Vagina (tissue), 2 donors: ENCODE data around the gene GFI1. TPM values are rescaled to one million over a fixed set of nuclear protein-coding genes. Genes with fewer than 3 reads are reported as not detected.

Experiments used
- DNase-seq, 2 donors: peaks; one replicate each; pipeline ENCODE4 v3.0.0-alpha.2; 2017; ENCODE audit errors: extremely low spot score in 2 of 2
- H3K27ac ChIP-seq: fragments of 200-600 bp; sonication (generic); one replicate; pipeline ENCODE4 v1.5.1; 2019
- H3K27me3 ChIP-seq: fragments of 200-600 bp; sonication (generic); one replicate; pipeline ENCODE4 v1.5.1; 2019
- H3K36me3 ChIP-seq, 2 donors: fragments of 200-600 bp; sonication (generic); one replicate each; pipeline ENCODE4 v1.5.1; 2017 to 2019
- H3K4me1 ChIP-seq: fragments of 200-600 bp; sonication (generic); one replicate; pipeline ENCODE4 v1.5.1; 2019
- H3K4me3 ChIP-seq, 2 donors: fragments of 200-600 bp; sonication (generic); 1 replicate in 1 of 2; 2 replicates in 1 of 2; pipeline ENCODE4 v1.5.1; 2016 to 2019
- H3K9me3 ChIP-seq: fragments of 200-600 bp; sonication (generic); one replicate; pipeline ENCODE4 v1.5.1; 2019
- CTCF ChIP-seq, 3 experiments: fragments of 450-650 bp in 2 of 3; fragments of 200-600 bp in 1 of 3; sonication (generic) in 1 of 3; IDR thresholded peaks; one replicate each; pipeline ENCODE4 v1.5.1; 2017 to 2019; ENCODE audit warnings: antibody characterized with exemption in 3 of 3, mild to moderate bottlenecking in 2 of 3, moderate library complexity in 2 of 3
- POLR2A ChIP-seq, 2 donors: fragments of 450-650 bp; IDR thresholded peaks; one replicate each; pipeline ENCODE4 v1.6.1; 2017; ENCODE audit warnings: antibody characterized with exemption in 2 of 2, mild to moderate bottlenecking in 2 of 2, moderate library complexity in 2 of 2
- POLR2AphosphoS5 ChIP-seq, 2 donors: sonication (generic); formaldehyde crosslinking; IDR thresholded peaks; one replicate each; pipeline ENCODE4 v1.9.0; 2017; ENCODE audit warnings: antibody characterized with exemption in 2 of 2, mild to moderate bottlenecking in 2 of 2, low read depth in 1 of 2; ENCODE audit not compliant: insufficient read depth in 1 of 2
- intact Hi-C: fragments of 100-400 bp; cut with DNase I; formaldehyde crosslinking; loops from one replicate; pipeline ENCODE4 v1.15.1; 2023
- total RNA-seq: library from RNA; depleted of rRNA; stranded (reverse); fragments of >200 nt; gene quantifications from one replicate; pipeline ENCODE4 v1.2.3, GENCODE V29; 2016

Gene GFI1
- total RNA-seq, 1 donor from 2014 or later = 3.9 TPM

DNA sequence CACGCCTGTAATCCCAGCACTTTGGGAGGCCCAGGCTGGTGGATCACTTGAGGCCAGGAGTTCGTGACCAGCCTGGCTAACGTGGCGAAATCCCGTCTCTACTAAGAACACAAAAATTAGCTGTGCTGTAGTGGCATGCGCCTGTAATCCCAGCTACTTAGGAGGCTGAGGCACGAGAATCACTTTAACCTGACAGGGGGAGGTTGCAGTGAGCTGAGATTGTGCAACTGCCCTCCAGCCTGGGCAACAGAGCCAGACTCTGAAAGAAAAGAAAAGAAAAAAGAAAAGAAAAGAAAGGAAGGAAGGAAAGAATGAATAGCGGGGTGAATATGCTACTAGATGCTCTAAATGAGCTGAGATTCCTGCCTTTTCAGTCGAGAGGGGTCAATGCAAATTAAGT is 7.1 kb downstream of the GFI1 start:
- intact Hi-C loops = no loop called here
- H3K27me3 ChIP-seq = peaks cover 21% of the 10 kb centered on the region
- no peak for DNase-seq
- no peak overlapping the region for H3K27ac ChIP-seq
- H3K36me3 ChIP-seq = no peaks in the 10 kb centered on the region
- no peak for TF ChIP-seq POLR2A (IDR thresholded peaks at IDR 0.05)
- TF ChIP-seq POLR2AphosphoS5 (IDR thresholded peaks at IDR 0.05; ENCODE audit: insufficient read depth in 1 of 2, low read depth in 1 of 2) = no peak
- TF ChIP-seq CTCF (IDR thresholded peaks at IDR 0.05) = no peak
- peaks cover 45% of the 10 kb centered on the region for H3K4me1 ChIP-seq
- H3K4me3 ChIP-seq = no peak overlapping the region
- no peaks in the 10 kb centered on the region for H3K9me3 ChIP-seq

GRCh38 chr1:92478393-92478792 is 8.3 kb downstream of the GFI1 start:
- Histone ChIP-seq H3K9me3 (no peaks in the 10 kb centered on the region), H3K4me1 (peaks cover 33% of the 10 kb centered on the region), H3K36me3 (no peaks in the 10 kb centered on the region), H3K27me3 (peaks cover 11% of the 10 kb centered on the region), H3K4me3 (no peak overlapping the region), H3K27ac (no peak overlapping the region)
- no peak for DNase-seq
- TF ChIP-seq POLR2AphosphoS5 (IDR thresholded peaks at IDR 0.05; ENCODE audit: insufficient read depth in 1 of 2, low read depth in 1 of 2) (no peak), CTCF (IDR thresholded peaks at IDR 0.05) (no peak), POLR2A (IDR thresholded peaks at IDR 0.05) (no peak)
- intact Hi-C loops = no loop called here

DNA sequence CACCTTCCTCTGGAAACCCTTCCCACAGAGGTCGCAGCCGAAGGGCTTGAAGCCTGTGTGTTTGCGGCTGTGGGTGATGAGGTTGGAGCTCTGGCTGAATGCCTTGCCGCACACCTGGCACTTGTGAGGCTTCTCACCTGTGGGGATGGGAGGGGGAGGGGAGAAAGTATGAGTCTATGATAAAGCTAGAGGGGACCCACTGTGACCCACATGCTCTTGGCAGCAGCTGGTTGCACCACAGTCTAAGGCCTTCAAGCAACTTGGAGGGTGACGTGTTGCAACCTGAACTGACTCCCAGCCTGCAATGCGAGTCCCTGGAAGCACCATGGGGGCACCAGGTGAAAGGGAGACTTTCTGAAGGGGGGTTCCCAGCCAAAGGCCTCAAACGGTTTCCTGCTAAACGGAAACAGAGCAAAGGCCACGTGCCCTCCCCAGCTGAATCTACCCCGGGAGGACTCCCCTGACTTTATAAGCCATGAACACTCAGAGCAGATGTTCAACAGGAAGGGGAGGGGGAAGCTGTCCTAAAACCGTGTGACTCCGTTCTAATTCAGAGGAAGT is 10.6 kb downstream of the GFI1 start:
- H3K9me3 ChIP-seq = no peaks in the 10 kb centered on the region
- H3K27me3 ChIP-seq = no peaks in the 10 kb centered on the region
- no peak for TF ChIP-seq POLR2A (IDR thresholded peaks at IDR 0.05)
- no peak for TF ChIP-seq POLR2AphosphoS5 (IDR thresholded peaks at IDR 0.05; ENCODE audit: insufficient read depth in 1 of 2, low read depth in 1 of 2)
- no peak for TF ChIP-seq CTCF (IDR thresholded peaks at IDR 0.05)
- H3K4me1 ChIP-seq = peaks cover 12% of the 10 kb centered on the region
- H3K36me3 ChIP-seq = no peaks in the 10 kb centered on the region
- H3K27ac ChIP-seq = no peak overlapping the region
- DNase-seq = no peak
- intact Hi-C loops = no loop called here
- H3K4me3 ChIP-seq = no peak overlapping the region

GRCh38 chr1:92475029-92475428 is 11.7 kb downstream of the GFI1 start:
- peaks cover 1% of the 10 kb centered on the region for H3K4me1 ChIP-seq
- TF ChIP-seq CTCF (IDR thresholded peaks at IDR 0.05) (no peak), POLR2AphosphoS5 (IDR thresholded peaks at IDR 0.05; ENCODE audit: insufficient read depth in 1 of 2, low read depth in 1 of 2) (no peak)
- no peak overlapping the region for H3K4me3 ChIP-seq
- no peak overlapping the region for H3K27ac ChIP-seq
- no peaks in the 10 kb centered on the region for H3K36me3 ChIP-seq
- H3K9me3 ChIP-seq = no peaks in the 10 kb centered on the region
- intact Hi-C loops = no loop called here
- no peaks in the 10 kb centered on the region for H3K27me3 ChIP-seq
- no peak for DNase-seq

DNA sequence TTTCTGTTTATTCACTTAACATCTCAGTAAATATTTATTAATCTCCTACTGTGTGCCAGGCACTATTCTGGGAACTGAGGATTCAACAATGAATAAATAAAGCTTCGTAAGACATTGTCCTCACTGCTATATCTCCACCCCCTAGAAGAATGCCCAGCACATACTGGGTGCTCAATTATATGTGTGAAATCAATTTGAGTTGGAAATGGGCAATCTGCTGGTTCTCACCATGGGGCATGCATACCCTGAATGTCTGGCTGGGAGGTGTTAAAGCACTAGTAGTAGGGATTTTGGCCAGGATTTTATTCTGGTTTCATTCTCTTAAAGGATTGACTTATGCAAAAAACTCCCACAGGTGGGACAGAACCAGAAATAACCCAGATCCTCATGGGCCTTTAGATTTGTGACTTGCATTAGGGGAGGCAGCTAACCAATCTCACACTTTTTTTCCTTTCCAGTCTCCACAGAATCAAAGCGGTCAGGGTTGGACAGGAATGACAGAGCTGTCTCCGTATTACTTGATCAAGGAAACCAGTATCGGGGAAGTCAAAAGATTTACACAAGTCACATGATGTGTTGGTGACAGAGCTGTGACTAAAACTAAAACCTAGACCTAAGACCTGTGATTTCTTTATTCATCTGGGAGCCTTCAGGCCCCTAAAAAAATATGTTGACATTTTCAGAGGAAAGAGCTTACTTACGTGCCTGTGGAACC is 12.8 kb downstream of the GFI1 start:
- H3K36me3 ChIP-seq = no peaks in the 10 kb centered on the region
- no peaks in the 10 kb centered on the region for H3K9me3 ChIP-seq
- H3K4me1 ChIP-seq = no peaks in the 10 kb centered on the region
- no peak overlapping the region for H3K4me3 ChIP-seq
- intact Hi-C loops = no loop called here
- no peak for DNase-seq
- TF ChIP-seq CTCF (IDR thresholded peaks at IDR 0.05) (no peak), POLR2A (IDR thresholded peaks at IDR 0.05) (no peak), POLR2AphosphoS5 (IDR thresholded peaks at IDR 0.05; ENCODE audit: insufficient read depth in 1 of 2, low read depth in 1 of 2) (no peak)
- H3K27ac ChIP-seq = no peak overlapping the region
- H3K27me3 ChIP-seq = no peaks in the 10 kb centered on the region
